ENCODE measurements around the gene ACAP3.

- TF ChIP-seq CTCF (IDR thresholded peaks at IDR 0.05; ENCODE audit: low read depth, low read length, poor library complexity, severe bottlenecking) = peak; percentile 61
- no peak for TF ChIP-seq EZH2phosphoT487 (IDR thresholded peaks at IDR 0.05; ENCODE audit: borderline replicate concordance, low read length)
Measured at GRCh38 chr1:1299686-1300351, 7.9 kb downstream of the ACAP3 start.

All from DOHH2 (cell line).